ENCODE data around the gene GDF11. TPM values are rescaled to one million over a fixed set of nuclear protein-coding genes. Genes with fewer than 3 reads are reported as not detected.

Gene GDF11
- polyA plus RNA-seq, 1 of the 3 experiments (the other 2 are of a cell fraction): 9.4 TPM

DNA sequence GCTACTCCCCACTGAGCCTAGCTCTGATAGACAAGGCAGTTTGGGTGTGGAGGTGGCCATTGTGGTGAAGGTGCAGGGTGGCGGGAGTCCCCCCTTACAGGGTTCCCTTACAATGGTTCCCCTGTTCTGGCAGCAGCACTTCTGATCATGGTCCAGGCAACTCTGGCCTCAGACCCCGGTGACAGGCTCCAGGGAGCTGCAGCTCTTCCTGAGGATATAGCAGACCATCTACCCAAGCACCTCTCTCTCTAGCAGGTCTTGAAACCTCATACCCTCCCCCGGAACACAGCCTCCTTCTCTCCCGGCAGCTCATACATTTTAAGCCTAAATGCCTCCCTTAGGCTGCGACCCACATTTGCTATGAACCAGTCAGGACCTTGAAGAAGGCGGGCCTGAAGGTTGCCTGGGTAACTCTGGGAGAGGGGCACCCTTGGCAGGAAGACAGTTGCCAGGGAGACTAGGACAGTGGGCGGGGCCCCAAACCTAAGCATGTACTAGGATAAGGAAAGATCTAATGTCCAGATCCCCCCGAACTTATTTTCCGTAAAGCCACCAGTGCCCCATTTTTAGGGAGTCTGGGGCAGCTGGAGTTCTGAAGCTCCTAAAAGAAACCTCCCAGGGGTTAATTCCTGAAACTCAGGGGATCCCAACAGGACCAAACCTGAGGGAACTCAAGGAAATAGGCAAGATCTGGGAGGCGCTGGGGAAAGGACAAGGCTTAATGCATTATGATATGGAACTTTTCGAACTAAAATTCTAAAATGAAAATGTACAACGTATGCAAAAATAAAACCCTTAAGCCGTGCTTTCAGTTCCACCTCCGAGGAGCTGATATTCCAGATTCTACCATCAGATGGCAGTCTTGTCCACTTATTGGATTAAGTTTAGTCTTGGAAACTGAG, 4.5 kb upstream of the GDF11 start (continued):
- TF ChIP-seq, protein P1, sequence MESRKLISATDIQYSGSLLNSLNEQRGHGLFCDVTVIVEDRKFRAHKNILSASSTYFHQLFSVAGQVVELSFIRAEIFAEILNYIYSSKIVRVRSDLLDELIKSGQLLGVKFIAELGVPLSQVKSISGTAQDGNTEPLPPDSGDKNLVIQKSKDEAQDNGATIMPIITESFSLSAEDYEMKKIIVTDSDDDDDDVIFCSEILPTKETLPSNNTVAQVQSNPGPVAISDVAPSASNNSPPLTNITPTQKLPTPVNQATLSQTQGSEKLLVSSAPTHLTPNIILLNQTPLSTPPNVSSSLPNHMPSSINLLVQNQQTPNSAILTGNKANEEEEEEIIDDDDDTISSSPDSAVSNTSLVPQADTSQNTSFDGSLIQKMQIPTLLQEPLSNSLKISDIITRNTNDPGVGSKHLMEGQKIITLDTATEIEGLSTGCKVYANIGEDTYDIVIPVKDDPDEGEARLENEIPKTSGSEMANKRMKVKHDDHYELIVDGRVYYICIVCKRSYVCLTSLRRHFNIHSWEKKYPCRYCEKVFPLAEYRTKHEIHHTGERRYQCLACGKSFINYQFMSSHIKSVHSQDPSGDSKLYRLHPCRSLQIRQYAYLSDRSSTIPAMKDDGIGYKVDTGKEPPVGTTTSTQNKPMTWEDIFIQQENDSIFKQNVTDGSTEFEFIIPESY (IDR thresholded peaks at IDR 0.05; ENCODE audit: borderline replicate concordance, low read depth): no peak
- peak; percentile 75 for TF ChIP-seq SMC3 (IDR thresholded peaks at IDR 0.05; ENCODE audit: low read depth, low read length)
- no peak for TF ChIP-seq TEAD4 (IDR thresholded peaks at IDR 0.05; ENCODE audit: borderline replicate concordance, insufficient read depth)
- TF ChIP-seq RXRA (IDR thresholded peaks at IDR 0.05; ENCODE audit: borderline replicate concordance, low read depth): no peak
- no peak for TF ChIP-seq MEF2A (IDR thresholded peaks at IDR 0.05; ENCODE audit: borderline replicate concordance, low read depth)
- TF ChIP-seq, protein P2, sequence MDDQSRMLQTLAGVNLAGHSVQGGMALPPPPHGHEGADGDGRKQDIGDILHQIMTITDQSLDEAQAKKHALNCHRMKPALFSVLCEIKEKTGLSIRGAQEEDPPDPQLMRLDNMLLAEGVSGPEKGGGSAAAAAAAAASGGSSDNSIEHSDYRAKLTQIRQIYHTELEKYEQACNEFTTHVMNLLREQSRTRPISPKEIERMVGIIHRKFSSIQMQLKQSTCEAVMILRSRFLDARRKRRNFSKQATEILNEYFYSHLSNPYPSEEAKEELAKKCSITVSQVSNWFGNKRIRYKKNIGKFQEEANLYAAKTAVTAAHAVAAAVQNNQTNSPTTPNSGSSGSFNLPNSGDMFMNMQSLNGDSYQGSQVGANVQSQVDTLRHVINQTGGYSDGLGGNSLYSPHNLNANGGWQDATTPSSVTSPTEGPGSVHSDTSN (IDR thresholded peaks at IDR 0.05): no peak
- no peak for TF ChIP-seq FOSL2 (IDR thresholded peaks at IDR 0.05; ENCODE audit: borderline replicate concordance, low read depth)
- no peak; the same call in 1 of the 2 replicates for TF ChIP-seq POLR2AphosphoS5 (IDR thresholded peaks at IDR 0.05; ENCODE audit: low read depth, low read length)
- TF ChIP-seq SIN3A (IDR thresholded peaks at IDR 0.05; ENCODE audit: borderline replicate concordance, low read depth, low read length): 0 out of 2 replicates have a peak, but pooled peaks have one; percentile 13
- peak; percentile 96 for TF ChIP-seq RAD21 (IDR thresholded peaks at IDR 0.05; ENCODE audit: low read length)
- no peak for TF ChIP-seq EP300 (IDR thresholded peaks at IDR 0.05; ENCODE audit: borderline replicate concordance in 1 of 2, low read depth in 1 of 2, low read length in 1 of 2)
- no peak for TF ChIP-seq EZH2phosphoT487 (IDR thresholded peaks at IDR 0.05; ENCODE audit: borderline replicate concordance, low read depth)

DNA sequence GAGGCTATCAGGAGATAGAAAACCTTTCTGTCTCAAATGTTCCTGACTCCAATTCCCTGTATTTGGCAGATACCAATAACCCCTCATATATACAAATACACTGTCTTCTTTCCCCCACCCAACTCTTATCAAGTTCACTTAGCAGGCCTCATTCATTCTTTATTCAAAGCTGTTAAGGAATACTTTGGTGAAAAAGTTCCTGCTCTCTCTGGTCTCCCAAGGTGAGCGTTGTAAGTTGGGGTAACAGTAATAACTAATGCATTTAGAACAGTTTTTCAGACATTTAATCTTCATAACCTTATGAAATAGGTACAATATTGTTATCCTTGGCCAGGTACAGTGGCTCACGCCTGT, 3.9 kb upstream of the GDF11 start:
- H3K36me3 ChIP-seq (replicated peaks in 1 of 2; ENCODE audit: control insufficient read depth in 1 of 2, insufficient read depth in 2 of 2, low read length in 1 of 2): no peaks in the 10 kb centered on the region
- peak overlapping the region; percentile 100; the same call in 1 of the 2 replicates for H2AFZ ChIP-seq (ENCODE audit: low read depth)
- ChIA-PET POLR2A (interaction anchor here (0.8 to 2.0 kb wide), 7 partner anchors 9 to 379 kb away, joined by 3 to 12 read pairs (median 4); partner anchors contain the start of genes DNAJC14, ORMDL2, RAB5B and SARNP), CTCF (interaction anchor here (0.7 to 14.4 kb wide), 45 partner anchors 9 to 302 kb away, joined by 3 to 358 read pairs (median 6); partner anchors contain the start of genes BLOC1S1, CD63, DNAJC14 and ORMDL2)
- peak overlapping the region; percentile 66 to 98 for H3K4me3 ChIP-seq (ENCODE audit: low read depth in 2 of 2, low read length in 1 of 2)
- TF ChIP-seq, protein P3, sequence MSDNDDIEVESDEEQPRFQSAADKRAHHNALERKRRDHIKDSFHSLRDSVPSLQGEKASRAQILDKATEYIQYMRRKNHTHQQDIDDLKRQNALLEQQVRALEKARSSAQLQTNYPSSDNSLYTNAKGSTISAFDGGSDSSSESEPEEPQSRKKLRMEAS (IDR thresholded peaks at IDR 0.05; ENCODE audit: low read depth): no peak
- TF ChIP-seq MXI1 (IDR thresholded peaks at IDR 0.05; ENCODE audit: low read depth, low read length): no peak
- TF ChIP-seq, protein P4, sequence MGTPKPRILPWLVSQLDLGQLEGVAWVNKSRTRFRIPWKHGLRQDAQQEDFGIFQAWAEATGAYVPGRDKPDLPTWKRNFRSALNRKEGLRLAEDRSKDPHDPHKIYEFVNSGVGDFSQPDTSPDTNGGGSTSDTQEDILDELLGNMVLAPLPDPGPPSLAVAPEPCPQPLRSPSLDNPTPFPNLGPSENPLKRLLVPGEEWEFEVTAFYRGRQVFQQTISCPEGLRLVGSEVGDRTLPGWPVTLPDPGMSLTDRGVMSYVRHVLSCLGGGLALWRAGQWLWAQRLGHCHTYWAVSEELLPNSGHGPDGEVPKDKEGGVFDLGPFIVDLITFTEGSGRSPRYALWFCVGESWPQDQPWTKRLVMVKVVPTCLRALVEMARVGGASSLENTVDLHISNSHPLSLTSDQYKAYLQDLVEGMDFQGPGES (IDR thresholded peaks at IDR 0.05; ENCODE audit: low read depth, low read length): no peak
- no peak for TF ChIP-seq YY1 (IDR thresholded peaks at IDR 0.05; ENCODE audit: low read depth)
- H3K27me3 ChIP-seq (ENCODE audit: insufficient read depth): no peaks in the 10 kb centered on the region
- no peaks in the 10 kb centered on the region for H3K9me3 ChIP-seq
- peaks cover 9 to 24% of the 10 kb centered on the region in 2 experiments; a peak in 3 of 4 replicates for H3K4me1 ChIP-seq (ENCODE audit: control insufficient read depth in 1 of 2, insufficient read depth in 2 of 2, low read depth in 1 of 2, low read length in 1 of 2)
- H3K79me2 ChIP-seq (ENCODE audit: insufficient read depth): no peaks in the 10 kb centered on the region
- no peak overlapping the region for H3K9ac ChIP-seq
- peak overlapping the region; percentile 99; the same call in 1 of the 2 replicates for H3K4me2 ChIP-seq
- peaks cover 17% of the 10 kb centered on the region for H3F3A ChIP-seq (replicated peaks; ENCODE audit: insufficient read depth)
- no peaks in the 10 kb centered on the region for H4K20me1 ChIP-seq (ENCODE audit: insufficient read depth)
- no peak for DNase-seq
- no peaks in the 10 kb centered on the region for H3K9me2 ChIP-seq
- WGBS (ENCODE audit: low lambda C conversion rate): 87% methylated on average over 2 of the region's 2 CpGs
- H3K27ac ChIP-seq (ENCODE audit: low read depth in 2 of 2, low read length in 1 of 2): peak overlapping the region; percentile 80 to 83; a peak in 2 of 4 replicates

Measured in SK-N-SH (cell line).